K562 (cell line): Measurements from ENCODE around the gene ARHGEF10L. TPM values are rescaled to one million over a fixed set of nuclear protein-coding genes. Genes with fewer than 3 reads are reported as not detected.

Source experiments
- ATAC-seq: fragments of 200-7000 bp; cut with Tn5 transposase; 3 replicates; pipeline ENCODE4 v1.9.1; 2020; ENCODE audit warnings: moderate library complexity
- BruUV-seq: library from RNA; stranded (reverse); fragments of 400-500 nt; replicated peaks from 2 replicates; lab custom pipeline; 2021; lab: Mats Ljungman, UMichigan
- CTCF ChIA-PET: fragments of 300-600 bp; formaldehyde crosslinking; extraction: SDS; loops from one replicate; lab custom pipeline; 2021; ENCODE audit warnings: low intra/inter-chr PET ratio; lab: Yijun Ruan, JAX
- POLR2A ChIA-PET: fragments of 300-600, 350-650 bp; sonication (Branson Sonifier 250); formaldehyde crosslinking; extraction: SDS; loops from one replicate; lab custom pipeline; 2021; ENCODE audit warnings: antibody characterized with exemption, inconsistent platforms; lab: Yijun Ruan, JAX
- DNase-seq, 4 experiments: peaks; one replicate each; pipeline versions ENCODE4 v3.0.0 to v3.0.0-alpha.2; 2011 to 2018; ENCODE audit warnings: low spot score in 3 of 4, mixed read lengths in 3 of 4; ENCODE audit errors: extremely low read depth in 1 of 4
- FAIRE-seq: peaks from 2 replicates; lab custom pipeline; 2011; peaks lifted over from hg19 to GRCh38; lab: Jason Lieb, UNC
- H2AFZ ChIP-seq: 2 replicates; pipeline ENCODE4 v1.6.0; 2011; ENCODE audit warnings: low read depth, low read length, control low read depth, inconsistent platforms
- H3K27ac ChIP-seq: fragments of 200-600 bp; 3 replicates; pipeline ENCODE4 v1.8.0; 2011; ENCODE audit warnings: low read depth, mild to moderate bottlenecking, control low read depth, inconsistent platforms, low read length, moderate library complexity, mixed read lengths; ENCODE audit errors: extremely low read depth
- H3K27me3 ChIP-seq, 2 experiments: fragments of 300-600 bp in 1 of 2; 2 replicates in 1 of 2; 3 replicates in 1 of 2; pipeline versions ENCODE4 v1.6.0 to v1.8.0; 2011; ENCODE audit warnings: inconsistent platforms in 2 of 2, low read length in 2 of 2, mild to moderate bottlenecking in 1 of 2, mixed read lengths in 1 of 2, moderate library complexity in 1 of 2; ENCODE audit not compliant: control insufficient read depth in 2 of 2, insufficient read depth in 2 of 2
- H3K36me3 ChIP-seq: fragments of 300-600 bp; 3 replicates; pipeline ENCODE4 v1.8.0; 2011; ENCODE audit warnings: mild to moderate bottlenecking, low read length, inconsistent platforms; ENCODE audit not compliant: control insufficient read depth, insufficient read depth
- H3K4me1 ChIP-seq, 2 experiments: fragments of 200-600 bp in 1 of 2; replicated peaks in 1 of 2; 2 replicates in 1 of 2; 3 replicates in 1 of 2; pipeline versions ENCODE4 v1.5.1 to v1.8.0; 2011; ENCODE audit warnings: inconsistent platforms in 2 of 2, low read length in 2 of 2, mild to moderate bottlenecking in 1 of 2, mixed read lengths in 1 of 2, moderate library complexity in 1 of 2; ENCODE audit not compliant: control insufficient read depth in 2 of 2, insufficient read depth in 2 of 2
- H3K4me2 ChIP-seq: 2 replicates; pipeline ENCODE4 v1.6.1; 2011; ENCODE audit warnings: low read length, control low read depth, inconsistent platforms, mixed read lengths; ENCODE audit not compliant: insufficient read depth
- H3K4me3 ChIP-seq: fragments of 200-600 bp; sonication (generic), shearing (Covaris generic); 2 replicates; pipeline ENCODE4 v1.5.1; 2016; ENCODE audit warnings: control low read depth, inconsistent platforms
- H3K79me2 ChIP-seq: fragments of 200-600 bp; 3 replicates; pipeline ENCODE4 v1.8.0; 2011; ENCODE audit warnings: low read length, inconsistent platforms; ENCODE audit not compliant: control insufficient read depth, insufficient read depth
- H3K9ac ChIP-seq, 2 experiments: 2 replicates each; pipeline versions ENCODE4 v1.6.0 to v1.6.1; 2011; ENCODE audit warnings: low read depth in 2 of 2, low read length in 2 of 2, control low read depth in 1 of 2, inconsistent platforms in 1 of 2, mild to moderate bottlenecking in 1 of 2, mixed read lengths in 1 of 2; ENCODE audit not compliant: insufficient read depth in 1 of 2
- H3K9me1 ChIP-seq: one replicate; pipeline ENCODE4 v1.6.0; 2011; ENCODE audit warnings: inconsistent platforms, mild to moderate bottlenecking, low read length, moderate library complexity; ENCODE audit not compliant: control insufficient read depth, insufficient read depth
- H3K9me3 ChIP-seq: replicated peaks from 2 replicates; pipeline ENCODE4 v1.5.1; 2011; ENCODE audit warnings: low read depth, low read length, inconsistent platforms; ENCODE audit not compliant: control insufficient read depth, insufficient read depth
- H4K20me1 ChIP-seq: replicated peaks from 2 replicates; pipeline ENCODE4 v1.6.1; 2011; ENCODE audit warnings: low read length, inconsistent platforms, mixed read lengths; ENCODE audit not compliant: control insufficient read depth, insufficient read depth
- CREB1 ChIP-seq, 2 experiments: sonication (generic) in 1 of 2; formaldehyde crosslinking in 1 of 2; IDR thresholded peaks; 2 replicates each; pipeline versions ENCODE4 v1.6.1 to v1.8.0; 2012 to 2022; ENCODE audit warnings: inconsistent platforms in 1 of 2, mild to moderate bottlenecking in 1 of 2, missing genetic modification reagents in 1 of 2, moderate library complexity in 1 of 2
- FOXM1 ChIP-seq, 2 experiments: fragments of 450-650 bp in 1 of 2; sonication (generic) in 1 of 2; formaldehyde crosslinking in 1 of 2; IDR thresholded peaks; 2 replicates each; pipeline versions ENCODE4 v1.6.1 to v1.9.0; 2017 to 2022; ENCODE audit warnings: low read depth in 2 of 2, mild to moderate bottlenecking in 2 of 2, missing genetic modification reagents in 1 of 2, moderate library complexity in 1 of 2
- MAFK ChIP-seq: IDR thresholded peaks from 2 replicates; pipeline ENCODE4 v1.6.1; 2011; ENCODE audit warnings: low read length, improper control_type of control experiment
- PHB ChIP-seq: fragments of 250-450 bp; sonication (Bioruptor Pico); IDR thresholded peaks from 2 replicates; pipeline ENCODE4 v1.5.0; 2021
- PHF8 ChIP-seq: fragments of 200-600 bp; sonication (generic); IDR thresholded peaks from 2 replicates; pipeline ENCODE4 v1.6.1; 2012; ENCODE audit warnings: mixed run types, mild to moderate bottlenecking, inconsistent platforms, low read length, moderate library complexity, borderline replicate concordance
- POLR2AphosphoS2 ChIP-seq: IDR thresholded peaks from 2 replicates; pipeline ENCODE4 v1.6.1; 2012; ENCODE audit warnings: low read length, improper control_type of control experiment
- RAD51 ChIP-seq: fragments of 450-650 bp; IDR thresholded peaks from 2 replicates; pipeline ENCODE4 v1.7.1; 2016; ENCODE audit warnings: low read depth, mild to moderate bottlenecking, borderline replicate concordance
- SMAD1 ChIP-seq: fragments of 150-350 bp; IDR thresholded peaks from 2 replicates; pipeline ENCODE4 v1.6.1; 2014; ENCODE audit warnings: low read length, low read depth; ENCODE audit not compliant: partially characterized antibody
- SRF ChIP-seq, 2 experiments: fragments of 250-450, 450-650 bp in 1 of 2; sonication (Bioruptor Pico) in 1 of 2; sonication (generic) in 1 of 2; formaldehyde crosslinking; IDR thresholded peaks; 2 replicates each; pipeline versions ENCODE4 v1.5.0 to v1.5.1; 2020 to 2022; ENCODE audit warnings: mild to moderate bottlenecking in 1 of 2, missing genetic modification reagents in 1 of 2
- ZBTB1 ChIP-seq: sonication (generic); formaldehyde crosslinking; IDR thresholded peaks from 2 replicates; pipeline ENCODE4 v1.8.1; 2023; ENCODE audit warnings: missing genetic modification reagents, low read depth, mild to moderate bottlenecking, borderline replicate concordance
- ZBTB7A ChIP-seq: IDR thresholded peaks from 2 replicates; pipeline ENCODE4 v1.6.1; 2011; ENCODE audit warnings: low read depth, mild to moderate bottlenecking, low read length, moderate library complexity, borderline replicate concordance; ENCODE audit not compliant: control insufficient read depth
- ZNF717 ChIP-seq: fragments of 250-450 bp; sonication (Bioruptor Pico); IDR thresholded peaks from 2 replicates; pipeline ENCODE4 v1.5.0; 2021
- ZNF785 ChIP-seq: fragments of 250-450 bp; sonication (Bioruptor Pico); IDR thresholded peaks from 2 replicates; pipeline ENCODE4 v1.4.0; 2020; ENCODE audit warnings: mild to moderate bottlenecking
- WGBS: fragments of 100-300 bp; shearing (Covaris generic); methylation state at CpG from one replicate; pipeline ENCODE4 v1.1.6; 2016; ENCODE audit warnings: low coverage, mixed read lengths; ENCODE audit not compliant: insufficient coverage; ENCODE audit errors: missing lambda C conversion rate; 5-methylcytosine and 5-hydroxymethylcytosine counted together
- in situ Hi-C: fragments of 300-500 bp; cut with MboI; formaldehyde crosslinking; loops from 4 replicates; pipeline ENCODE4 v1.15.0; 2018; ENCODE audit warnings: inconsistent platforms, mixed read lengths
- intact Hi-C: fragments of 100-400 bp; cut with micrococcal nuclease; formaldehyde crosslinking; loops from 2 replicates; pipeline ENCODE4 v1.14.2; 2022
- polyA plus RNA-seq, 8 experiments: library from polyadenylated mRNA; depleted of rRNA in 4 of 8; stranded (reverse) in 5 of 8; unstranded in 3 of 8; fragments of >200 nt; fragmentation: Nextera tagmentation in 2 of 8; fragmentation: Illumina TruSeq in 1 of 8; extraction: Ambion mirVana in 2 of 8; extraction: Trizol in 1 of 8; gene quantifications; 2 replicates each; pipeline versions ENCODE4 v1.2.1 to v1.2.3, GENCODE V29; 2011 to 2014; ENCODE audit warnings: inconsistent platforms in 1 of 8, missing spikeins in 1 of 8
- total RNA-seq, 7 experiments: library from RNA; depleted of rRNA in 6 of 7; stranded (reverse); fragments of >200 nt in 6 of 7; fragmentation: Illumina TruSeq in 2 of 7; extraction: Trizol in 2 of 7; gene quantifications; 2 replicates each; pipeline versions ENCODE4 v1.2.1 to v1.2.3, GENCODE V29; 2011 to 2021; ENCODE audit warnings: low replicate concordance in 1 of 7
- TF ChIP-seq, protein P1 (sequence below): fragments of 200-800 bp; sonication (Bioruptor generic); IDR thresholded peaks from 2 replicates; pipeline ENCODE4 v1.6.1; 2017; ENCODE audit warnings: missing genetic modification characterization, missing compliant biosample characterization
- TF ChIP-seq, protein P2 (sequence below): fragments of 200-800 bp; sonication (Bioruptor generic); IDR thresholded peaks from 2 replicates; pipeline ENCODE4 v1.6.1; 2017; ENCODE audit warnings: missing genetic modification characterization, missing compliant biosample characterization

Gene ARHGEF10L
- total and polyA plus RNA-seq, 9 of the 15 experiments (the other 6 are each of a cell fraction or from before 2014, with no cell fraction given): 0.09 to 0.13 TPM; not detected in 7

DNA sequence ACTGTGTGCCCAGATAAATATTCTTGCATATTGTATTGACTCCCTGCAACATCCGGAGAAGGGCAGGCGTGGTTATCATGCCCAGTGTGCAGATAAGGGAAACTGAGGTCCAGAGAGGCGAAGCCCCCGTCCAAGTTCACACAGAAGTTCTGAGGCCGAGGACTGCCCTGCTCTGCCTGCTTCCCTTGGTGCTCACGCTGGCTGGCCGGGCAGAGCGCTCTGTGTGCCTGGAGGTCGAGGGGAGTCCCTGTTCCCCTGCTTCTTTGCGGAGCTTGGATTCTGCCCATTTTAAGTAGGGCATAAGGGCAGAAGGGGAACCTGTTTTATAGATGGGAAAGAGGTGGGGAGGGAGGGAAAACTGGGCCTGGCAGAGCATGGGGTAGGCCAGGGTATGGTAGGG is 122.8 kb downstream of the ARHGEF10L start:
- H3K9ac ChIP-seq: no peak overlapping the region
- POLR2A ChIA-PET: no interaction called here
- H3K9me1 ChIP-seq: peaks cover 3% of the 10 kb centered on the region
- CTCF ChIA-PET: interaction anchor here (1.4 kb wide), 1 partner anchor 83 kb away, joined by 4 read pairs; no protein-coding TSS in a partner anchor
- BruUV-seq: no TSS peak
- intact Hi-C loops (loop anchor here (5.0 to 10.0 kb wide), 6 partner anchors 85 to 915 kb away; partner anchors contain the start of gene IGSF21), in situ Hi-C loops (loop anchor here (10.0 kb wide), 2 partner anchors 163 to 913 kb away; no protein-coding TSS in a partner anchor)
- no peaks in the 10 kb centered on the region for H3K79me2 ChIP-seq
- H3K9me3 ChIP-seq: no peaks in the 10 kb centered on the region
- H3K27ac ChIP-seq: no peak overlapping the region
- ATAC-seq: no peak
- peaks cover 25% of the 10 kb centered on the region for H4K20me1 ChIP-seq
- no peak for FAIRE-seq
- WGBS: 7% methylated on average over 10 of the region's 10 CpGs
- peaks cover 0 to 18% of the 10 kb centered on the region in 2 experiments; a peak in 1 of 5 replicates for H3K27me3 ChIP-seq
- no peaks in the 10 kb centered on the region for H3K4me1 ChIP-seq
- no peak for DNase-seq
- TF ChIP-seq ZBTB7A (no peak), POLR2AphosphoS2 (no peak), CREB1 (IDR thresholded peaks at IDR 0.05) (no peak), CREB1 (CRISPR knock-in tag; IDR thresholded peaks at IDR 0.05) (no peak), SMAD1 (no peak), SRF (CRISPR knock-in tag; IDR thresholded peaks at IDR 0.05) (no peak), FOXM1 (IDR thresholded peaks at IDR 0.05; ENCODE audit: low read depth) (no peak), FOXM1 (CRISPR knock-in tag; IDR thresholded peaks at IDR 0.05; ENCODE audit: low read depth) (no peak), PHB (CRISPR knock-in tag) (no peak), ZBTB1 (no peak), PHF8 (no peak), MAFK (no peak), ZNF785 (CRISPR knock-in tag) (no peak), ZNF717 (CRISPR knock-in tag) (no peak), RAD51 (no peak)
- TF ChIP-seq, protein P1, sequence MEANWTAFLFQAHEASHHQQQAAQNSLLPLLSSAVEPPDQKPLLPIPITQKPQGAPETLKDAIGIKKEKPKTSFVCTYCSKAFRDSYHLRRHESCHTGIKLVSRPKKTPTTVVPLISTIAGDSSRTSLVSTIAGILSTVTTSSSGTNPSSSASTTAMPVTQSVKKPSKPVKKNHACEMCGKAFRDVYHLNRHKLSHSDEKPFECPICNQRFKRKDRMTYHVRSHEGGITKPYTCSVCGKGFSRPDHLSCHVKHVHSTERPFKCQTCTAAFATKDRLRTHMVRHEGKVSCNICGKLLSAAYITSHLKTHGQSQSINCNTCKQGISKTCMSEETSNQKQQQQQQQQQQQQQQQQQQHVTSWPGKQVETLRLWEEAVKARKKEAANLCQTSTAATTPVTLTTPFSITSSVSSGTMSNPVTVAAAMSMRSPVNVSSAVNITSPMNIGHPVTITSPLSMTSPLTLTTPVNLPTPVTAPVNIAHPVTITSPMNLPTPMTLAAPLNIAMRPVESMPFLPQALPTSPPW: no peak
- TF ChIP-seq, protein P2, sequence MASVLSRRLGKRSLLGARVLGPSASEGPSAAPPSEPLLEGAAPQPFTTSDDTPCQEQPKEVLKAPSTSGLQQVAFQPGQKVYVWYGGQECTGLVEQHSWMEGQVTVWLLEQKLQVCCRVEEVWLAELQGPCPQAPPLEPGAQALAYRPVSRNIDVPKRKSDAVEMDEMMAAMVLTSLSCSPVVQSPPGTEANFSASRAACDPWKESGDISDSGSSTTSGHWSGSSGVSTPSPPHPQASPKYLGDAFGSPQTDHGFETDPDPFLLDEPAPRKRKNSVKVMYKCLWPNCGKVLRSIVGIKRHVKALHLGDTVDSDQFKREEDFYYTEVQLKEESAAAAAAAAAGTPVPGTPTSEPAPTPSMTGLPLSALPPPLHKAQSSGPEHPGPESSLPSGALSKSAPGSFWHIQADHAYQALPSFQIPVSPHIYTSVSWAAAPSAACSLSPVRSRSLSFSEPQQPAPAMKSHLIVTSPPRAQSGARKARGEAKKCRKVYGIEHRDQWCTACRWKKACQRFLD (CRISPR knock-in tag): no peak
- H3K36me3 ChIP-seq: no peaks in the 10 kb centered on the region
- no peak overlapping the region for H3K4me3 ChIP-seq
- H2AFZ ChIP-seq: no peak overlapping the region
- no peak overlapping the region for H3K4me2 ChIP-seq
